GM04503 (cell line): ENCODE data around the gene EFCAB8.
A peak's percentile ranks its signal among the peaks of the same experiment; 100 is the strongest.
"Not testable (repeated sequence)": the region's sequence is repeated elsewhere in the genome, so short reads cannot be mapped to it uniquely, and the experiment has no call there.

Experiments used
- DNase-seq: peaks from one replicate; pipeline ENCODE4 v3.0.0-alpha.2; 2012; ENCODE audit warnings: low read depth

The EFCAB8 gene

DNA sequence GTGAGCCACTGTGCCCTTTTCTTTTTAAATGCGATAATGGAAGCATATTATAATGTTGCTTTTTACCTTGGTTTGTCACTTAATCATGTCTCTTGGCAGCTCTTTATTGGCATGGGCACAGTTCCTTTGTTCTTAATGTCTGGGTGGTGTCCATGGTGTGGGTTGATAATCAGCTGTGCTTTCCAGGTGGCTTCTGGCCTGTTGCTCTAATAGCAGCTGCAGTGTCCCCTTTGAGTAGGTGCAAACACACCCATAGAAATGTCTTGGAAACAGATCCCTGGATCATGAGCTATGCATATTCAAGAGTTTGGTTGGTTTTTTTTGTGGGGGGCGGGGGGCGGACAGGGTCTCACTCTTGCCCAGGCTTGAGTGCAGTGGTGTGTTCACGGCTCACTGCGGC is 29.9 kb downstream of the EFCAB8 start:
- DNase-seq = no peak

DNA sequence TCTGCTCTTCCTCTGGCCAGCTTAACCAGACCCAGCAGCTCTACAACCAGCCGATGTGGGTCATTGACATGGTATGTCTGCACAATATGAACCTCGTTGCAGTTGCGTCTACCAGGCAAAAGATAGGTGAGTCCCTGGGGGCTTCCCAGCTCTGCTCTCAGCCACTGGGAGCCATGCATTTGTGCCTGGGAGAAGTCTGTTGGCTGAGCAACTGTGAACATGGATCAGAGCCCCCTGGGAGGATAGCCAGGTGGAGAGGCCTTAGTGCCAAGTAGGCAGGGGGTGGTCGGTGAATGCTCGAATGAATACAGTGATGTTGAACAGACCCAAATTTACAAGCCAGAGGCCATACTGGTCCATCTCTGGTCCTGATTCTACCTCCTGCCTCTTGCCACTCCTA is 30.6 kb downstream of the EFCAB8 start:
- no peak for DNase-seq

DNA sequence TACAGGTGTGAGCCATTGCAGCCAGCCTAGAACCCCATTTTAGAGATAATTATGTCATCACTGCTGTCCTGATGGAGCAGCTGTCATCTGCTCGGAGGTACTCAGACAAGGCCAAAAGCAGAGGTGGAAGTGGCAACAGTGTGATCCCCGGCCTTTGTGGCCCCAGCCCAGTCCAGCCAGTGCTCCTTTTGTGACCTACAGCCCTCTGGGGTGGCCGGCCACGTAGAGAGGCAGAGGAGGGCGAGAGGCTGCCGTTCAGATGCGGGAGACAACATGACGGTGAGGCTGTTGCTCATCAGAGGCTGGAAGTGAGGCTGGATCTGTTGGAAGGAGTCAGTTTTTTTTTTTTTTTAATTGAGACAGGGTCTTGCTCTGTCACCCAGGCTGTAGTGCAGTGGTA is 32.8 kb downstream of the EFCAB8 start:
- DNase-seq = no peak

DNA sequence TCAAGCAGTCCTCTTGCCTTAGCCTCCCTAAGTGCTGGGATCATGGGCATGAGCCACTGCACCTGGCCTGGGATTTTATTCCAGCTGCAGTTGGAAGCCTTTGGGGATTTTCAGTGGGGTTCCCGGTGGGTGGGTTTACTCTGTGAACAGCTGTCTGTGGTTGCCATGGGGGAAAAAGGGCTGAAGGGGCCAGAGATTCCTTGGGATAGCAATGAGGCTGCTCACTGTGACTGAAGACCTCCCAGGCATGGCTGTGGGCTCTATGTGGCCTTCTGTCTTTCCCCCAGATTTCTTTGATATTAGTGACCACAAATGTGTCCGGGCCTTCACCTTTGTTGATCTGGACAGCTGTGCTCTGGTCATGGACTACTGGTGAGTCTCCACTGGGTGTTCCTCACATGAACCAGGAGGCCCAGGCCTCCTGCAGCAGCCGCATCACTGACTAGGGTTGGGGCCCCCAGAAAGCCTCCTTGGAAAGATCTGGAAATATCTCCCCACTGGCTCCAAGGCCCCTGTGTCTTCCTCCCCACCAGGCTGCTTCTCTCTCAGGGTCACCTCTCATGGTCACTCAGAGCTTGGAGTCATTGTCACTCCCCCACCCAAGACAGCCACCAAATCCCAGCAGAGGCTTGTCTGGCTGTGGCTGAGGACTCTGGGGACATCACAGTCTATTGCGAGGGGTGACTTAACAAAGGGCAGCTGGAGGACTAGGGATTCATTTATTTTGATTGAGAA is 33.4 kb downstream of the EFCAB8 start:
- no peak for DNase-seq

DNA sequence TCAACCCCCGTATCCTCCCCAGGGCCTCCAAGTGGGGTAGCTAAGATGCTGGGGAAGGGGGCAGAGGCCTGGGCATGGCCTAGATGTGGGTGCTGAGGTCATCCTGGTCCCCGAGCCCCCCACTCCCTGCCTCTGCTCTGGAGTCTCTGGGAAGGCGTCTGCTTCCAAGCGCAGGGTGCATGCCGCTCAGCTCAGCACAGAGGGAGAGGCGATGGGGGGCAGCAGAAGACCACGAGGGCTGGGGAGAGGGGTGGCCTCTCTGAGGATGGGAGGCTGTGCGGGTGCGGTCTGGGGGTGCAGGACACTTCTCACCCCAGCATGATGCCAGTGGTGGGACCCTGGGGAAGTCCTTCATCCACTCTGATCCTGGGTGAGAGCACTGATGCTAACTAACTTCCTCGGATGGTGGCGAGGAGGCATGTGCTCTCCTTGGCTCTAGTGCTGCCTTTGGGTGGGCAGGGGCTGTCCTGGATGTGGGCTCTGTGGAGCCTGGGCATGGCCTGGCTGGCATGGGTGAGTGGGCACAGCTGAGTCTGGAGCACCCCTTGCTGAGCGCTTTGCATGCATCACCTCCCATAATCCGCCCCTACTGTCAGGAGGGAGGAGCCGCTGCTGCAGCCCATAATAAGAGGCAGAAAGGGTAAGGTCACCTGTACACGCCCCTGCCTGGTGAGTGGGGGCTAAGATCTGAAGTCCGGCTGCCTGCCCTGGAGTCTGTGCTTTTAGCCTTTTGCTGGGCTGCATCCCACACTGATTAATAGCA is 34.7 kb downstream of the EFCAB8 start:
- DNase-seq = no peak

DNA sequence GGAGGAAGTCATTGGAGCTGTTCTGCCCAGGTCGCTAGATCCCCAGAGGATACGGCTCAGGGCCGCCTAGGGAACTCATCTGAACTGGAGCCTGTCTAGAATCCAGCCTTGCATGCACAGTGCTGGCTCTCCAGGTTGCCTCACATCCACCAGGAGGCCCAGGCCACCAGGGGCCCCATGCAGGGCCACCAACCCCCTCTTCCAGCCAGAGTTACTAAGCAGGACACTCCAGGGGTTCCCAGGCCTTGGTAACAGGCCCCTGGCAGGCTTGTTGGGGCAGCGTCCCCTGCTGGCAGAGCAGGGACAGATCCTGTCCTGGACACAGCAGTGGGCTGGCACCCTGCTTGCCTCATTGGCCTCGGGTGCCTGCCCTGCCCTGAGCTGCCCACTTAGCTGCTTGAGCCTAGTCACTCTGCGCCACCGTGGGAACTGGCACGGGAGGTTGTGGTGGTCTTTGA is 35.3 kb downstream of the EFCAB8 start:
- DNase-seq = no peak

DNA sequence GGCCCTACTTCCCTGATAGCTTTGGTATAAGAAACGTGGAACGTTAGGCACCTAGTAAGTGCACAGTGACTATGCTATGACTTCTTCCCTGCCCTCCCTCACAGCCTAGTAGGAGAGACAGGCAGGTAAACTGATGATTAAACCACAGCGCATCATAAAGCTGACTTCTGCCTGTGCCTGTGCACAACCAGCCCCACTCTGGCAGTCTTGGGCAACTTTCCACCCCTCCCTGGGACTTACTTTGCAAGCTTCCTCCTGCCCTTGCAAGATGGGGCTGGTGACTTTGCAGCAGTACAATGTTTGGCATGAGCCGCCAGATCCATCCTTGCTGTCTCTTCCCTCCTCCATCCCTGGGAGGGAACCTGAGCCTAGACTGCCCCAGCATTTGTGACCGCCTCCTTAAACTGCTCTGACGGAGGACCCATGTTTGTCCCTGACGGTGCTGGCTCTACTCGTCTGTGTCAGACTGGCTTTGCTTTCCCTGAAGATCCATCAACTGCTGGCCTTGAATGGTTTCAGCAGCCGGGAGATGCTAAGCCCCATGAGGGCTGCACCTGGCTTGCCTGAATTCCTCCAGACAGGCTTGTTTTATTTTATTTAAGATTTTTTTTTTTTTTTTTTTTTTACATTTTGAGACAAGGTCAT is 36.1 kb downstream of the EFCAB8 start:
- DNase-seq = no peak

DNA sequence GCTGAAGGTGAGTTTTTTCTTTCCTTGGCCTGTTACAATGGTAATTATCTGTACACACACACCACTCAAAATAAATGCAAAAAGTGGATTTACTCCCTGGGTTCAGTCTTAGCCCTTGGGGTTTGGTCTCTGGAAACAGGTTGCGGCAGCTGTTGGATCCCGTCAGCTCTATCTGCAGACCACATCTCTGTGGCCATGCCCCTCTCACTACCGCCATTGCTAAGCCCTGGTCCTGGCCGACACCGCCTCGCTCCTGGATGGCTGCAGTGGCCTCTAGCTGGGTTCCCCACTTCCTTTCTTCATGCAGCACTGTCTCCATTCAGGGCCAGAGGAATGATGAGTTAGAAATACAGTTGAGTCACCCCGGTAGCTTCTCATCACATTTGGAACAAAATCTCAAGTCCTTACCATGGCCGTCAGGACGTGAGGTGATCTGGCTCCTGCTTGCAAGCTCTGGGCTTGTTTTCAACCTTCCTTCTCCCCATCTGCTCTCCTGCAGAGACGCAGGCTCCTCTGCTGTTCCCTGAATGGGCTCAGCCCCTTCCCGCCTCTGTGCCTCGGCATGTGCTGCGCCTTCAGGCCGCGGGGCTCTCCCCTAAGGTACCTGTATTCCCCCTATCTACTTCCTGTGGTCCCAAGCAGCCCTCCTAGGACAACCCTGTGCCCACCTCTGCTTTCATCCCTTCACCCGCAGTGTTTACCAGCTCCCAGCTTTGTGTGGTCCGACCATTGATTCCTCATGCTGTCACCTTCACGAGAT is 38.0 kb downstream of the EFCAB8 start:
- DNase-seq = no peak

DNA sequence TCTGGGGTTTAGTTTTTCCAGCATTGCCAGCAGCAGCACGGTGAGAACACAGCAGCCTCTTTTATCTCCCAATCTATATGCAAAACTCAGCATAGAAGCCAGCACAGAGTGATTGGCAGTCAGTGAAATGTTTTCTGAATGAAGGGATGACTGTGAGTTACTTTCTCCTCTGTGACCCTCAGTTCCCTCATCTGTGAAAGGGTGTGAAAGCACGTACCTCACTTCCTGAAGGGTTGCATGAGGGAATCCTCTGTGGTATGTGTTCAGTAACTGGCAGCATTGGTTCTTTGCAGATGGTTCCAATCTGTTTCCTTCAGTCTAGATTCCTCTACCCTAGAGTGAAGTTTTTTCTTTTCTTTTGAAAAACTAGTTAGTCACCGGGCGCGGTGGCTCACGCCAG is 40.0 kb downstream of the EFCAB8 start:
- DNase-seq = peak; percentile 87

DNA sequence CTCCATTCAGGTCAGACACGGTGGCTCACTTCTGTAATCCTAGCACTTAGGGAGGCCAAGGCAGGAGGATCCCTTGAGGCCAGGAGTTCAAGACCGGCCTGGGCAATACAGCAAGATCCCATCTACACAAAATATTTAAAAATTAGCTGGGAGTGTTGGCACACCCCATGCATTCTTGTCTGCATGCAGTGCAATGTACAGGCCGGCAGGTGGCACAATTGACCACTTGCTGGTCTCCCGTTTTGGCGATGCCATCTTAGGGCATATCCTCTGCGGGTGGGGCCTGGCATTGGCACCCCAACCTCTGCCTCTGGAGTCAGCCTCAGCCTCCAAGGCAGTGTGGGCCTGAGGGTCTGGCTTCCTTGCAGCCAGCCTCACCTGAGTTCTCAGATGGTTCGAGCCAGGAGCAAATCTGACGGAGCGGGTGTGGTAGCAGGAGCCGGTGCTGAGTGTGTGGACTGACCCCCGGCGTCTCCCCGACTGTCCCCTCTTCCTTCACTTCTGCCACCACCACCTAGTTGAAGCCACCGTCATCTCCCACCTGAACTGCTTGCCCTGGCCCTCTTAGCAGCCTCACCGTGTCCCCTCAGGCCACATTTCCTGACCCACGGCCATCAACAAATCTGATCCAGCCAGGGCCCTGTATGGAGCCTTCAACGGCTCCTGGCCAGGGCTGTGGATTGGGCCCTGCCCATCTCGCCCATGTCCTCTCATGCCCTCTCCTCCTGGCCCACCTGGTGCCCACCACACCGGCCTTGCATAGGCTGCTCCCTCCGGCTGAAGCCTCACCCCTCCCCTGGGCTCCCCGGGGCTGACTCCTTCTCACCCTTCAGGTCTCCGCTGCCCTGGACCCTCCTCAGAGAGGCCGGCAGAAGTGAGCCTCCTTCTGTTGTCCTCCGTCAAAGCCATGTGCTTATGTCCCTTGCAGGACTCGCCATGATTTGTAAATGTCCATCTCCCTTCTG is 44.0 kb downstream of the EFCAB8 start:
- peak; percentile 1 for DNase-seq

DNA sequence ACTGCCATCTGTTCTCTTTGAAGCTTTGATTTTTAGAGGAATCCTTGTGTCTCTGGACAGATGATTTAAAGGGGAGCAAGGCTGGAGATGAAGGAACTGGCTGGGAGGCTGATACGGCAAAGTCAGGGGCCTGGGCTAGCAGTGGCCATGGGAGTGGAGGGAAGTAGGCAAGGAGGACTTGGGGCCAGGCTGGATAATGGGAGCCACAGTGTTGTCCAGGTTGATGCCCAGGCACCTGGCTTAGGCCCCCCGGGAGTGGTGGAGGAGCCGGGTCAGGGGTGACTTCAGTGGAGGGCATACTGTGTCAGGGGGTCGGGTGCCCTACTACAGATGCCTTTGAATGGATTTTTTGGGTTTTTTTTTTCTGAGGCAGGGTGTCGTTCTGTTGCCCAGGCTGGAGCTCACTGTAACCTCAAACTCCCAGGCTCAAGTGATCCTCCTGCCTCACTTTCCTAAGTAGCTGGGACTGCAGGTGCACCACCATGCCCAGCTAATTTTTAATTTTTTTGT is 45.0 kb downstream of the EFCAB8 start:
- no peak for DNase-seq

DNA sequence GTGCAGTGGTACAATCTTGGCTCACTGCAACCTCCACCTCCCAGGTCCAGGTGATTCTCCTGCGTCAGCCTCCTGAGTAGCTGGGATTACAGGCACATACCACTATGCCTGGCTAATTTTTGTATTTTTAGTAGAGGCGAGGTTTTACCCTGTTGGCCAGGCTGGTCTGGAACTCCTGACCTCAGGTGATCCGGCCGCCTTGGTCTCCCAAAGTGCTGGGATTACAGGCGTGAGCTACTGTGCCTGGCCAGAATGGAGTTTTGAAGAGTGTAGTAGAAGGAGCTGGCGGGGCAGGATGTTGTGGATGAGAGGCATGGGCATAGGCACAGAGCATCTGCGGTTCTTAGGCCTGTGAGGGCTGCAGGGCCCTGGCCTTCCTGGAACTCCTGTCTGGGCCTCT is 46.0 kb downstream of the EFCAB8 start:
- not testable (repeated sequence) for DNase-seq

DNA sequence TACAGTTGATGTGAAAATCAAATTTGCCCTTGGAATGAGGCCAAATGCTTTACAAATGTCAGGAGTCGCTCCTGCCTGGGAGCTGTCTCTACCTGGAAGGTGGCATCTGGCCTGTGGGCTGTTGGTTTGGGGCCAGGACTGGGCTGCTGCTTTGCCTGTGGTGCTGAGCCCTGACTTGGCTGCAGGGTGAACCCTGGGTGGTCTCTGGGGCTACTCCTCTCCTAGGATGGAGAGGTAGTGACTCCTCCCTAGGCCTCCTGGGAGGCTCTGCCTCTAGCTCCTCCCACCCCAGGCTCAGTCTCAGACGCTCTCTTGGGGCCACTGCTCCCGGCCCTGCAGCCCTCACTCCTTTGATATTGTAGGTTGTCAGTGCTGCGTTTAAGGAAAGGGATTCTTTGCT is 47.5 kb downstream of the EFCAB8 start:
- no peak for DNase-seq

DNA sequence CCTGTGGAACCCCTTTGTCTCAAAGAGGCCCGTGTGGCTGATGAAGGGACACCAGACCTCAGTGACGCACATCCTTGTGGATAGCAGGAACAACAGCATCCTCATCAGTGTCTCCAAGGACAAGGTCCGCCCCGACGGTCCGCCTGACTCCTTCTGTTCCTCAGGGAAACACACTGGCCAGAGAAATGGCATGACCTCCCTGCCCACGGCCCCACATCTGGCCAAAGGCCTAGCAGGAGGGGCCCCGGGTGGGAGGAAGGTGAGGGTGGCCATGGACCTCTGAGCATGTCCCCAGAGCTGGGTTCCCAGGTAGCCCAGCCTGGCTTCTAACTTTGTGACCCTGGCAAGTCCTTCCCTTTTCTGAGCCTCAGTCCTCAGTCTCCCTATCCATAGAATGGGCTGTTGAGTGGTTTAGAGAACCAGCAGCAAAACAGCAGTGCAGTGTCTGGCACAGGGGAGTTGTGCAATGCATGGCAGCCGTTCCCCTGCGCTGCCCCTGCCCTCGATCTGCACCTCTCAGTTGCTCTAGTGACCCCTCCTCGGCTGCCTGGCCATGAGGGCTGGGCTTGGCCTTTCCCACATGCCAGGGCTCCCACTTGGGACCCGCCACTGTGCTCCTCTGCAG is 48.3 kb downstream of the EFCAB8 start:
- DNase-seq = no peak

DNA sequence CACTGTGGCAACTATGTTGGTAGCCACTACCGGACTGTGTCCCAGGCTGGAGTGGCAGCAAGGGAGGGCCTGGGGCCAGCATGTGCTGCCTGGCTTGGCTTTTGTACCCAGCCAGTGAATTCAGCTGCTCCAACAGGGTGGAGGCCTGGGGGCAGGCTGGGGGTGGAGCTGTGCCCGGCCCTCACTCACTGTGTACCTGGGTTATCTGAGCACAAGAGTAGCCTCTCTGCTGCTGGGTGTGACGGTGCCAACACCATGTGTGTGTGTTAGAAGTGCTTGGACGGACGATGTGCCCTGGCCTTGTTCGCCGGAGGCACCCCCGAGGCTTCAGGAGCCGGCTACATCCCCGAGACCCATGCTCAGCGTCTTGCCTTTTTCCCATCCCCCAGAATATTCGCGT is 49.2 kb downstream of the EFCAB8 start:
- no peak for DNase-seq

DNA sequence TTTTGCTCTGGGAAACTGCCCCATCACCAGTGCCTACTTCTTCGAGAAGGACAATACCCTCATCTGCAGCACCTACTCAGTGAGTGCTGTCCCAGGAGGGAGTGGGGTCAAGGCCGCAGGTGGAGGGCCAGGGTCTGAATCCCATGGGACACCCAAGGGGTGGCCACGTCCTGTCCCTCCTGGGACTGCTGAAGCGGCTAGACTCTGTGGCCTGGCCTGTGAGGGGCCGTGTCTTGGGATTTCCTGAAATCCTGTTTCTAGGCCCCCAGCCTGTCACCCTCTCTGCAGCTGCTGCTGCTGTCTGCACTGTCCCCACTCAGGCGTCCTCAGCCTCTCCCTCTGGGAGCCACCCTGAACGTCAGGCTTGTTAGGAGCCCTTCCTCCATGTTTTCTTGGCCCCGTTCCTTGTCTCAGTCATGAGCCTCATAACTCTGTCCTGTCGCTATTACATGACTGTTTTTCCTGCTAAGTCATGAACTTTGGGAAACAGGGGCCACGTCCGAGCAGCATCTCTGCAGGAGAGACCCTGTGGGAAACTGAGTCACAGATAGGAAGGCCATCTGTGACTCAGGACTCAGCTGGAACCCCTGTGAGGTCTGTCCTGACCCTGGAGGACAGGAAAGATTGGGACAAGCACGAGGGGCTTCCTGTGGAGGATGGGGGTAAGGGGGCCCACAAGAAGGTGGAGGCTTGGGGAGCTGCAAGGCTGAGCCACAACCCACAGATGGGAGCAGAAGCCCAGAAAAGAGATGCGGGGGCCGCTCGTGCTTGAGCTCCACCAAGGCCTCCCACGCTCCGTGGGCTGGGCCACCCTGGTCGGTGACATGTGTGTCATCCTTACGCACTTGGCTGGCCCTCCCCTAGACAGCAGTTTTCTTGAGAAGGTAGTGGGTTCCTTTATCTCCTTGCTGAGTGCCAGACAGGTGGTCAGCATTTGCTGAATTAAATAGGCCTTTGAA is 49.9 kb downstream of the EFCAB8 start:
- DNase-seq = no peak

DNA sequence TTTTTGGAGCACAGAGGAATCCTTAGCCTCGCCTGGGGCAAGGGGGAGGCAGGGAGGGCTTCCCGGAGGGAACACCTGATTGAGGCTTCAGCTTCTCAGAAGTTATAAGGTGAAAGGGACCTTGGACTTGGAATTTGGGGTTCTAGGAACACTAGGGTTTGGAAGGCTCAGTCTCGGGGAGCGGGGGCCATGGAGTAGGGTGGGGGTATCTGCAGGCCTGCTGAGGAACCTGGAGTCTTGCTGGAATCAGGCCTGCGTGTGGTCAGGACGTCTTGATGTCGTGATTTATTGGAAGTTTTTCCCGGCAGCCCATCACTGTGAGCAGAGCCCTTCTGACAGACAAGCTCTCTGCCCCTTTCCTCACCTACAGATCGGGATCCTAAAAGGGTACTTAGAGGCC is 50.7 kb downstream of the EFCAB8 start:
- DNase-seq = no peak

DNA sequence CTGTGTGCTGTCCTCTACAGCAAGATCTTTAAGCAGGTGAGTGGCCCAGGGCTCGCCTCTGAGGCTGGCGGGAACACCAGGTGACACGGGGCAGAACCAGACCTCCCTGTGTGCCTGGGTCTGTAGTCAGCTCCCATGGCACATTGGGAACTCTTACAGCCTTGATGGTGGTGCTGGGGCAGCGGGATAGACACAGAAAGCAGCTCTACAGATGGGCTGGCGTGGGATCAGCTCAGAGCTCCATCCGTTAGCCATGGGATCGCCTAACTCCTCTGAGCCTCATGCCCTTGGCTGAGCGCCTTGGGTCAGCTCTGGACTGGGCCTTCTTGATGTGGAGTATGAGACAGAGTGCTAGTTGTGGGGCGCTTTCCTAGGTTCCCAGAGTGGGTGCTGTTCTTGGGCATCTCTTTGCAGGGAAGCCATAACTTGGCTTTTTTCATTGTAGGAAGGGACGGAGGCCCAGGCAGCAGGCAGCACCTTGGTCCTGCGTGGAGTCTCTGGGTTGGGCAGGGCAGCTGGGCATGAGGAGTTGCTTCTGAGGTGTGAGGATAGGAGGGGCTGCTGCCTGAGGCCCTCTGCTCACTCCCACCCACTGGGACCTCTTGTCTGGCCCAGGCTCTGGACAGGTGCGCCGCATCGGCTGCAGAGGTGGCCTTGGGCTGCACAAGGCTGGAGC is 51.3 kb downstream of the EFCAB8 start:
- no peak for DNase-seq

DNA sequence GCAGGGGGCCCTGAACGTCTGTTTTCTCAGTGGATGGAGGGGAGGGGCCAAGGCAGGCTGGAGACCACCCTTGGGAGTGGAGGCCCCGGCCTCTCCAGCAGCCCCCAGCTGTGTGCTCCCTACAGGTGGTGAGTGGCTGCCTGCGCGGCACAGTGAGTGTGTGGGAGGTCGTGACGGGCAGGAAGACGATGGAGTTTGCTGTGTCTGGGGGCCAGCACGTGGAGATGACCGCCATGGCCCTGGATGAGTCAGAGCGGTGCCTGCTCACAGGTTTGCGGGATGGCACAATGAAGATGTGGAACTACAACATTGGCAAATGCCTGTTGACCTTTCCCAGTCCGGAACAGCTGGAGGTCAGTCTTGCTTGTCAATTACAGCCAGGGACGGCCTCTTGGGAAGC is 52.6 kb downstream of the EFCAB8 start:
- no peak for DNase-seq
